HTR-8/SVneo (cell line): Measurements from ENCODE around the gene FLNB.

Experiments used
- DNase-seq: peaks from one replicate; pipeline ENCODE4 v3.0.0; 2011; ENCODE audit warnings: low spot score, mixed read lengths; ENCODE audit not compliant: insufficient read length
- FAIRE-seq: peaks from 2 replicates; lab custom pipeline; 2011; peaks lifted over from hg19 to GRCh38; lab: Jason Lieb, UNC

FLNB gene

DNA sequence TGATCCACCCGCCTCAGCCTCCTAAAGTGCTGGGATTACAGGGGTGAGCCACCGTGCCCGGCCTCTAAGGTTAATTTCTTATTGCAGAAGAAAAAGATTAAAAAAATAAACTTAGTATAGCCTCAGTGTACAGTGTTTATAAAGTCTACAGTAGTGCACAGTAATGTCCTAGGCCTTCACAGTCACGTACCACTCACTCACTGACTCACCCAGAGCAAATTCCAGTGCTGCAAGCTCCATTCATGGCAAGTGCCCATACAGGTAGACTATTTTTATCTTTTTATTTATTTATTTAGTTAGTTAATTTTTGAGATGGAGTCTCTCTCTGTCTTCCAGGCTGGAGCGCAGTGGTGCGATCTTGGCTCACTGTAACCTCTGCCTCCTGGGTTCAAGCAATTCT lies 3.2 kb upstream of the FLNB start:
- DNase-seq: no peak
- no peak for FAIRE-seq

GRCh38 chr3:58005669-58006068 lies 2.6 kb upstream of the FLNB start:
- no peak for DNase-seq
- FAIRE-seq: no peak

DNA sequence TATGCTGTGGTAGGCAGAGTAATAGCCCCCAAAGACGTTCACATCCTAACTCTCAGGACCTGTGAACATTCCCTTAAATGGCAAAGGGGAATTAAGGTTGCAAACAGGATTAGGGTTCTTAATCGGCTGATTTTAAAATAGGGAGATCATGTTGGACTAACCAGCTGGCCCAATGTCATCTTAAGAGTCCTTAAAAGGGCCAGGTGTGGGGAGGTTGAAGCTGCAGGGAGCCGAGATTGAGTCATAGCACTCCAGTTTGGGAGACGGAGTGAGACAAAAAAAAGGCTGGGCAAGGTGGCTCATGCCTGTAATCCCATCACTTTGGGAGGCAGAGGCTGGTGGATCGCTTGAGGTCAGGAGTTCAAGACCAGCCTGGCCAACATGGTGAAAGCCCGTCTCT lies 1.6 kb upstream of the FLNB start:
- DNase-seq: no peak

DNA sequence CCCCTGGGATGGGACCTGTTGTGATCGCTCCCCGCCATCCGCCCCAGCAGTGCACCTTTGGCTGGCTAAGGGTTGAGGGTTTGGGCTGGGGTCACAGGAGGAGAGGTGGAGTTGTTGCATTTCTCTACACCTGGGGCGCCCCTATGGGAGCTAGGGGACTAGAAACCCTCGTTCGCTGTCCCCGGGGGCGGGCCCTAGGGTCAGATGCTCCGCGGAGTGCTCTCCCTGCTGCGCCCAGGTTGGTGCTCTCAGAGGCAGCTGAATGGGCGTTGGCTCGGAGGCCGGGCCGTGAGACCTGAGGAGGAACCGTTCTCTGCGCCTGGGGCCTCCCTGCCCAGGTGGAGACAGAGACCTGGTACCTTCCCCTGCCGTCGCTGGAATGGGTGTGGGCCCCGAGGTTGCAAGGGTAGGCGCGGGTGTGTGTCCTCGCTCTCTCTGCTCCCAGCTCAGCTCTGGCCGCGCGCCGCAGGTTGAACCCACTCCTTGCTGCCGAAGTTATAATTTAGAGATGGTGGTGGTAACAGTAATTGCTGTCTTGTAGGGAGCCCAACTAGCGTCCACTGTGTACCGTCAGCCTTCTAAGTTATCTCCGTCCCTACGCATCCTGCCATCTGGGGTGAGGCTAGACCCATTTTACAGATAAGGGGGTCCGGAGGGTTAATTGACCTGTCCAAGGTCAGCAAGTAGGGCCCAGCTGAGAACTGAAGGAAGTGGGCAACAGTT lies 965 bp downstream of the FLNB start:
- FAIRE-seq (no peak), DNase-seq (no peak)

More for the DNA sequence above, 1.6 kb upstream of the FLNB start:
- FAIRE-seq: no peak

GRCh38 chr3:58009749-58010535 lies 1.7 kb downstream of the FLNB start:
- no peak for DNase-seq

DNA sequence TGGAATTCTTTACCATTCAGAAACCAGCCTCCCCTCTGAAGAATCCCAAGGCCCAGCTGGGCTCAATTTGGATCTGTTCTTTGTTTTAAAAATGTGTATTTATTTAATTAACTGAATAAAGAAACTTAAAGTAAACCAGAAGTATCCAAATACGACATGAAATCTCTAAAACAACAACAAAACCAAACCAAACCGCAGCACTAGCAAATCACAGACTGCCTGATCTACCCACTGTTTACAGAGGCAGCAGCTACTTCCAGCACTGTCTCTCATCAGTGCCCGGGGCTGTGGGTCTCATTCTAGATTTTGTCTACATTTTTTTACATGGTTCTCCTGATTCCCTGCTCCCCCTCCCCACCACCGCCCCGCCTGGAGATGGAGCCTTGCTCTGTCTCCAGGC lies 2.3 kb downstream of the FLNB start:
- no peak for FAIRE-seq
- DNase-seq: no peak

More at GRCh38 chr3:58009749-58010535, 1.7 kb downstream of the FLNB start:
- FAIRE-seq: peak; percentile 46

DNA sequence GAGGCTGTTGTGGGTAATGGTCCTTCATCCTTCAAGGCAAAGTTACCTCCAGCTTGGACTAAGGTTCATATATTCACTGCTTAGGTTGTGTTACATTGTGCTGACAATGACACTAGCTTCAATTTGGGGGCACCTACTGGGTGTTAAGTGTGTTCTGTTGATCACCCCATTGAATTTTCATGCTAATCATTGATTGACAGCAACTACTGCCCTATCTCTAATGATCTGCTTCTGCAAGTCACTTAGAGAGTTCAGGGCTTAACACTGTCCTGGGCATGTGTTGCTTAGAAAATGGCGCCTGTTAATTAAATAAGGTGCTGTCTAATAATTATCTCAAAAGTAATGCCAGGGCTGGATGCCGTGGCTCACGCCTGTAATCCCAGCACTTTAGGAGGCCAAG lies 3.4 kb downstream of the FLNB start:
- no peak for DNase-seq
- FAIRE-seq: no peak

GRCh38 chr3:58012302-58012701 lies 4.1 kb downstream of the FLNB start:
- no peak for DNase-seq
- FAIRE-seq: no peak

- FAIRE-seq (no peak), DNase-seq (no peak)
Measured at GRCh38 chr3:58013099-58013498, 4.9 kb downstream of the FLNB start.

GRCh38 chr3:58013973-58014649 lies 5.9 kb downstream of the FLNB start:
- DNase-seq: no peak
- no peak for FAIRE-seq

- DNase-seq (no peak), FAIRE-seq (no peak)
Measured at GRCh38 chr3:58015520-58015915, 7.3 kb downstream of the FLNB start.

DNA sequence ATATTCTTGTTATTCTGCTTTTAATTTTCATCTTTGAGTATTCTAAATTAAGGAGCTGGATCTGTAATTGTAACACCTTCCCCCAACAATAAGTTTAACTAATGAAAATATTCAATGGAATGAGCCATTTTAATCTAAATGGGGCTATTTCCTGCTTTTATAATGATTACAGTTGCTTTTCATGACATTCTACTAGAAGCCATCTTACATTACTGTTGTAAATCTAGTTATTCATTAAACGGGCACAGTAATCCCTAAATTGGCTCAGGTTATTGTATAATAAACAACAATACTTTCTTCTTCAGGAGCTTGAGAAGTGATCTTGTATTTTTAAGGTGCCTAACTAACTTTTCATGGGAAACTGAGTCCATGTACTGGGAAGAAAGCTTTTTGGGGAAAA lies 8.5 kb downstream of the FLNB start:
- FAIRE-seq (no peak), DNase-seq (no peak)

GRCh38 chr3:58018892-58019742 lies 10.9 kb downstream of the FLNB start:
- no peak for DNase-seq
- no peak for FAIRE-seq

DNA sequence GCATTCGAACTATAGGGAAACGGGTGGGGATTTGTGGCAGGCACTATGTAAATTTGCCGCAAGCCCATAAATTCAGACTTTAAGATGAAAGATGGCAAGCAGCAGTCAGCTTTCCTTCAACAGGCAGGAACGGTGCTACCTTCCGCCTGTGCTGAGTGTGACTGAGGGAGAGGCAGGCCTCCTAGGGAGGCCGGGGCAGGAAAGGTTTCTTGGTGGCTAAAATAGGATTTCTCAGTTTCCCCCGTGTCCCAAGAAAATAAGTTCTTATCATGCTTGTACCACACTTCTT lies 12.5 kb downstream of the FLNB start:
- DNase-seq (no peak), FAIRE-seq (no peak)

DNA sequence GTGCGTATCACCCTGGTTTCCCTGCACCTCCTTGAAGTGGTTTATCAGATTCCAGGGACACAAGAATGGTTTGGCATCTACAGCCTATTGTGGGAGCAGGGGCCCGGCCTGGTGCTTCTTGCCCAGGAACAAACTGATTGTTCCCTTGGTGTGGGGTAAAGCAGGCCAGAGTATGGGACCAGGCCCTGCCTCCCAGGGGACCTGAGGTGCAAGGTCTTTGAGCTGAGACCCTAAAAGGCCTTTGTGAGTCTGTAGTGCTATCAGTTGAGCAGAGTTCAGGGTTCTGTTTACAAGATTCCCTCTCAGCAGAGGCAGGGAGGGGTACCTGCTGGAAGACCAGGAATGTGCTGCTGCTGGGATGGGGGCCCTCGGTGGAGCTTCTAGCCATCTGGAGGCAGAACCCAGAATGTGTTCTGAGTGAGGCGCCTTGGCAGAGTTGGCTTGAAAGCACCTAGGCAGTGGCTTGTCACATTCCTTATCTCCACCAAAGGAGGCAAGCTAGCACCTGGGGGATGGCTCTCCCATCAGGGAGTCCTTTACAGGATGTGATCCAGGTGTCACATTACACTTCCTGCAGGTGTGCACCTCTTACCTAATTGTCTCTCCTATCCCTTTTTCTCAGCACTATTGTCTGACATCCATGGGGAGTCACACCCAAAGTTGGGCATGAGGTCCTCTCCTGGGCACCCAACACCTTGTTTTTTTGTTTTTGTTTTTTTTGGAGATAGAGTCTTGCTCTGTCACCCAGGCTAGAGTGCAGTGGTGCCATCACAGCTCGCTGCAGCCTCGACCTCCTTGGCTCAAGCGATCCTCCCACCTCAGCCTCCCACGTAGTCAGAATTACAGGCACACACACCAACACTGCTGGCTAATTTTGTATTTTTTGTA lies 13.1 kb downstream of the FLNB start:
- DNase-seq: no peak

GRCh38 chr3:58021962-58022361 lies 13.7 kb downstream of the FLNB start:
- DNase-seq: no peak
- FAIRE-seq: no peak

More for the DNA sequence above, 13.1 kb downstream of the FLNB start:
- no peak for FAIRE-seq

- DNase-seq (no peak), FAIRE-seq (no peak)
Measured at GRCh38 chr3:58022490-58022889, 14.3 kb downstream of the FLNB start.

DNA sequence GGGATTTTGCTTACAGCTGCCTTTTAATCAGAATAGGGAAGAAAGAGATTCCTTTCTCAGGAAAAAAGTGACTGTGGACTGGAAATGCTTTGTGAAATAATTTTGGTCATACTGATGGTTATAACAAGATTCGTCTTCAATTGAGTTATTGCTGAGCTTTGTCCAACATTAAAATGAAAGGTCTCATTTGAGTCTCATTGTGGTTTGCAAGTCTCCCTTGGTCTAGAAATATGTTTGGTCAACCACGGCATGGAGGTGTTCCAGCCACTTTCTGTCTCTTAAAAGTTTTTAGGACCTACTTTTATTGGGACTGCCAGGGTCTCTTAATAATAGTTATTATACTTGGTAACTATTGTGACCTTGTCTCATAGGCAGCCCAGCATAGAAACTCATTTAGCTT lies 15.3 kb downstream of the FLNB start:
- FAIRE-seq (no peak), DNase-seq (no peak)

- DNase-seq (no peak), FAIRE-seq (no peak)
Measured at GRCh38 chr3:58025406-58025805, 17.2 kb downstream of the FLNB start.
